AG08396 (cell line): ENCODE data around the gene PGGT1B.

Source experiments
- DNase-seq: peaks from one replicate; pipeline ENCODE4 v3.0.0; 2012; ENCODE audit warnings: low spot score, mixed read lengths

Gene PGGT1B

GRCh38 chr5:115180165-115180709, 82.4 kb downstream of the PGGT1B start:
- DNase-seq = peak; percentile 42

- DNase-seq = peak; percentile 51
Measured at GRCh38 chr5:115179394-115180164, 83.1 kb downstream of the PGGT1B start.

GRCh38 chr5:115179030-115179393, 83.7 kb downstream of the PGGT1B start:
- DNase-seq = no peak

GRCh38 chr5:115170929-115171510, 91.7 kb downstream of the PGGT1B start:
- no peak for DNase-seq

GRCh38 chr5:115170134-115170928, 92.3 kb downstream of the PGGT1B start:
- DNase-seq = no peak

GRCh38 chr5:115169487-115170133, 93.1 kb downstream of the PGGT1B start, which contains the start of gene TRIM36:
TRIM36 (minus strand) TSS chr5:115169908; CDS start chr5:115169634, 274 bp downstream.
- peak; percentile 96 for DNase-seq

- DNase-seq = no peak
Measured at GRCh38 chr5:115168829-115169486, 93.7 kb downstream of the PGGT1B start.

GRCh38 chr5:115166744-115167393, 95.8 kb downstream of the PGGT1B start:
- no peak for DNase-seq

GRCh38 chr5:115165790-115166189, 96.9 kb downstream of the PGGT1B start:
- no peak for DNase-seq

- no peak for DNase-seq
Measured at GRCh38 chr5:115160975-115161475, 101.7 kb downstream of the PGGT1B start.
